Gastrocnemius medialis (tissue), 4 donors: ENCODE data around the gene FNDC10. TPM values are rescaled to one million over a fixed set of nuclear protein-coding genes. Genes with fewer than 3 reads are reported as not detected.

Source experiments
- ATAC-seq, 2 donors: fragments of 150-250 bp; one replicate each; pipeline ENCODE4 v1.9.1; 2016
- DNase-seq, 2 donors: peaks; one replicate each; pipeline ENCODE4 v3.0.0-alpha.2; 2019
- H3K27ac ChIP-seq, 4 donors: fragments of 200-600 bp; sonication (generic); 1 replicate in 1 of 4; 2 replicates in 3 of 4; pipeline ENCODE4 v1.5.1; 2016 to 2018; ENCODE audit warnings: mild to moderate bottlenecking in 2 of 4, moderate library complexity in 1 of 4
- H3K27me3 ChIP-seq, 3 donors: fragments of 200-600 bp; sonication (generic) in 2 of 3; 1 replicate in 1 of 3; 2 replicates in 2 of 3; pipeline versions ENCODE4 v1.5.1 to v1.6.0; 2016 to 2019; ENCODE audit warnings: mild to moderate bottlenecking in 1 of 3, moderate library complexity in 1 of 3
- H3K36me3 ChIP-seq, 2 donors: fragments of 200-600 bp; sonication (generic) in 1 of 2; one replicate each; pipeline ENCODE4 v1.5.1; 2017 to 2018
- H3K4me1 ChIP-seq, 2 donors: fragments of 200-600 bp; sonication (generic) in 1 of 2; one replicate each; pipeline ENCODE4 v1.5.1; 2016 to 2017; ENCODE audit warnings: mild to moderate bottlenecking in 2 of 2
- H3K4me3 ChIP-seq, 4 donors: fragments of 200-600 bp; sonication (generic) in 3 of 4; 1 replicate in 1 of 4; 2 replicates in 3 of 4; pipeline ENCODE4 v1.5.1; 2016 to 2019; ENCODE audit warnings: mild to moderate bottlenecking in 2 of 4
- H3K9me3 ChIP-seq, 3 donors: fragments of 200-600 bp; sonication (generic) in 2 of 3; 1 replicate in 1 of 3; 2 replicates in 2 of 3; pipeline ENCODE4 v1.5.1; 2016 to 2019
- CTCF ChIP-seq, 5 experiments: fragments of 450-650 bp in 3 of 5; fragments of 200-600 bp in 2 of 5; sonication (generic) in 2 of 5; IDR thresholded peaks in 4 of 5; conservative IDR thresholded peaks in 1 of 5; 1 replicate in 4 of 5; 2 replicates in 1 of 5; pipeline ENCODE4 v1.5.1; 2016 to 2019; ENCODE audit warnings: antibody characterized with exemption in 5 of 5, mild to moderate bottlenecking in 3 of 5, moderate library complexity in 3 of 5
- POLR2A ChIP-seq, 2 donors: fragments of 450-650 bp; IDR thresholded peaks; one replicate each; pipeline ENCODE4 v1.6.1; 2017; ENCODE audit warnings: antibody characterized with exemption in 2 of 2, mild to moderate bottlenecking in 2 of 2, moderate library complexity in 2 of 2
- in situ Hi-C, 4 donors: fragments of 200-750 bp; cut with MboI; loops; one replicate each; pipeline versions ENCODE4 v1.15.0 to v1.8.0; 2017; ENCODE audit warnings: low sequenced_read_pairs in 4 of 4
- intact Hi-C: fragments of 100-400 bp; cut with DNase I; formaldehyde crosslinking; loops from one replicate; pipeline ENCODE4 v1.15.1; 2023; ENCODE audit warnings: low total_unique reads
- total RNA-seq, 4 donors: library from RNA; depleted of rRNA; stranded (reverse); fragments of >200 nt; gene quantifications; one replicate each; pipeline versions ENCODE4 v1.1.0 to v1.2.3, GENCODE V29; 2016

FNDC10 gene
- total RNA-seq, 4 donors from 2014 or later, result 0.20 to 1.3 (median 0.94) TPM; not detected in 1

- in situ Hi-C loops (no loop called here), intact Hi-C loops (no loop called here)
- Histone ChIP-seq H3K9me3 (no peaks in the 10 kb centered on the region), H3K4me3 (no peak overlapping the region), H3K27me3 (peaks cover 4 to 6% (median 5%) of the 10 kb centered on the region in 3 donors), H3K27ac (no peak overlapping the region), H3K4me1 (no peaks in the 10 kb centered on the region), H3K36me3 (no peaks in the 10 kb centered on the region)
- TF ChIP-seq POLR2A (IDR thresholded peaks at IDR 0.05), result no peak
- TF ChIP-seq CTCF (IDR thresholded peaks at IDR 0.05 in 4 of 5, conservative IDR thresholded peaks at IDR 0.05 in 1 of 5), result no peak
- ATAC-seq (no peak), DNase-seq (no peak)
These were observed 17.2 kb downstream of the FNDC10 start for GRCh38 chr1:1582585-1583346.

GRCh38 chr1:1578371-1578940 lies 21.5 kb downstream of the FNDC10 start:
- in situ Hi-C loops (no loop called here), intact Hi-C loops (no loop called here)
- Histone ChIP-seq H3K9me3 (no peaks in the 10 kb centered on the region), H3K4me3 (no peak overlapping the region), H3K4me1 (peaks cover 10 to 12% of the 10 kb centered on the region in 2 donors), H3K27ac (no peak overlapping the region), H3K36me3 (no peaks in the 10 kb centered on the region), H3K27me3 (no peaks in the 10 kb centered on the region)
- TF ChIP-seq POLR2A (IDR thresholded peaks at IDR 0.05) (no peak), CTCF (IDR thresholded peaks at IDR 0.05 in 4 of 5, conservative IDR thresholded peaks at IDR 0.05 in 1 of 5) (no peak)
- DNase-seq (no peak), ATAC-seq (no peak)

- Histone ChIP-seq H3K27ac (no peak overlapping the region), H3K9me3 (no peaks in the 10 kb centered on the region), H3K36me3 (no peaks in the 10 kb centered on the region), H3K4me1 (peaks cover 18 to 22% of the 10 kb centered on the region in 2 donors), H3K4me3 (no peak overlapping the region), H3K27me3 (no peaks in the 10 kb centered on the region)
- no peak for TF ChIP-seq CTCF (IDR thresholded peaks at IDR 0.05 in 4 of 5, conservative IDR thresholded peaks at IDR 0.05 in 1 of 5)
- in situ Hi-C loops (no loop called here), intact Hi-C loops (no loop called here)
- no peak for ATAC-seq
- no peak for DNase-seq
These were observed 22.4 kb downstream of the FNDC10 start for GRCh38 chr1:1577367-1578011.

- TF ChIP-seq CTCF (IDR thresholded peaks at IDR 0.05 in 4 of 5, conservative IDR thresholded peaks at IDR 0.05 in 1 of 5) (peak in 2 of 5 experiments; percentile 47 to 66), POLR2A (IDR thresholded peaks at IDR 0.05) (peak; percentile 91 to 96)
- H3K27ac ChIP-seq, result peak within 1 kb of the TSS; percentile 97 to 99 (median 98)
- H3K36me3 ChIP-seq, result no peaks in the 10 kb centered on the region
- H3K4me1 ChIP-seq, result peaks cover 33% of the 10 kb centered on the region in 2 donors
- no peaks in the 10 kb centered on the region for H3K27me3 ChIP-seq
- in situ Hi-C loops, result no loop called here
- H3K4me3 ChIP-seq, result peak within 1 kb of the TSS; percentile 89 to 98 (median 96)
- ATAC-seq, result peak; percentile 96
- peak; percentile 82 to 92 for DNase-seq
- H3K9me3 ChIP-seq, result no peaks in the 10 kb centered on the region
- intact Hi-C loops, result loop anchor here (1.0 to 2.0 kb wide), 4 partner anchors 40 to 176 kb away; partner anchors contain the start of genes ATAD3A, ATAD3B, CCNL2 and MIB2
These were observed 25.0 kb downstream of the FNDC10 start, which contains the start of gene SSU72 for GRCh38 chr1:1574721-1575537. SSU72 (minus strand) TSS chr1:1574863; CDS start chr1:1574557, 306 bp downstream.
